ENCODE results near the gene CHRM4.

CHRM4 gene

DNA sequence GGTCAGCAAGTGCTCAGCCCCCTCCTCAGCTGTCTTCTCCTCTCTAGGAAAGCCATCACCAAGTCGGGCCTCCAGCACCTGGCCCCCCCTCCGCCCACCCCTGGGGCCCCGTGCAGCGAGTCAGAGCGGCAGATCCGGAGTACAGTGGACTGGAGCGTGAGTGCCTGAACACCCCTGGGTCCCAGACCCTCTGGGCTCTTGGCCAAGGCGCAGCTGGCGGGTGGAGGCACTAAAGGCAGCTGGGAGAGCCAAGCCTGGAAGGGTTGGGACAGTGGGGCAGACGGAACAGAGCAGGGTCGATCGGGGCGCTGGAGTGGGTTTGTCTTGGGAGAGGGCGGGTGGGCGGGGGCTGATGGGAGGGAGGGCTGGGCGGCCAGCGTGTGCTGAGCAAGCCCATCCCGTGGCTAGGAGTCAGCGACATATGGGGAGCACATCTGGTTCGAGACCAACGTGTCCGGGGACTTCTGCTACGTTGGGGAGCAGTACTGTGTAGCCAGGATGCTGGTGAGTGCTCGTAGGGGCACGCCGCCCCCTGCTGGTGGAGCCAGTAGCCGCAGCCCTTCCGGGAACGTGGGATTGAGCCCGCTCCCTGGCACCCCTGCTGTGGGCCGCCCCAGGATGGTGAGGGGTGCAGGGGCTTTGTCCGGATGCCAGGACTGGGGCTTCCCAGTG, 24.2 kb downstream of the CHRM4 start:
- DNase-seq = peak; percentile 62

DNA sequence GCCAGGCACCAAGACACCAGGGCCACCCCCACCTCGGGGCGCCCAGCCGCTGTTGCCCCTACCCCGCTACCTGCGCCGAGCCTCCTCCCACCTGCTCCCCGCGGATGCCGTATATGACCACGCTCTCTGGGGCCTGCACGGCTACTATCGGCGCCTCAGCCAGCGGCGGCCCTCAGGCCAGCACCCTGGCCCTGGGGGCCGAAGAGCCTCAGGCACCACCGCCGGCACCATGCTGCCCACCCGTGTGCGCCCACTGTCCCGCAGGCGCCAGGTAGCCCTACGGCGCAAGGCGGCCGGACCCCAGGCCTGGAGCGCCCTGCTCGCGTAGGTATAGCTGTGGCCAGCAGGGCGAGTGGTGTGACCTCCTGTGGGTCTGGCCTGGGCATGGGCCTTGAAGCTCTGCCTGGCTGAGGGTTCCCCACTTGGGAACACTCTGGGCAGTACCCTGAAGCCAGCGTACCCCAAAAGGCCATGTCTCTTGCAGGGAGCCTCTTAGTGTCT, 24.9 kb downstream of the CHRM4 start:
- DNase-seq = no peak

GRCh38 chr11:46366260-46366659, 25.3 kb downstream of the CHRM4 start:
- no peak for DNase-seq

DNA sequence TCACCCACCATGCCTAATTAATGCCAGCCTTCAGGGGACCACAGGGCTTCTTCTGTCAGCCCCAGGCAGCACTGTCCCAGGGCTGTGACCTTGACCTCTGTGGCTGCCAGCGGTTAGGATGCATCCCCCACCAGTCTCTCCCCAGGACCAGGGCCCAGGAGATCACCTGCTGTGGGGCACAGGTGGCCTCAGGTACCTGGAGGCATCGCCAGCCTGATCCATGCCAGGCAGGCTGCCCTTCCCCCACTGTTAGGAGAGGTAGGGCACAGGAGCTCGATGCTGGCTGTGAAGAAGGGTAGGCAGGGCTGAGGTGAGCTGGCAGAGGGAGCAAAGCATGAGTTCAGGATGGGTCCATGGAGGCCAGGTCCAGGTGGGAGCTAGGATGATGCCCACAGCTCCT, 26.8 kb downstream of the CHRM4 start:
- DNase-seq = no peak

DNA sequence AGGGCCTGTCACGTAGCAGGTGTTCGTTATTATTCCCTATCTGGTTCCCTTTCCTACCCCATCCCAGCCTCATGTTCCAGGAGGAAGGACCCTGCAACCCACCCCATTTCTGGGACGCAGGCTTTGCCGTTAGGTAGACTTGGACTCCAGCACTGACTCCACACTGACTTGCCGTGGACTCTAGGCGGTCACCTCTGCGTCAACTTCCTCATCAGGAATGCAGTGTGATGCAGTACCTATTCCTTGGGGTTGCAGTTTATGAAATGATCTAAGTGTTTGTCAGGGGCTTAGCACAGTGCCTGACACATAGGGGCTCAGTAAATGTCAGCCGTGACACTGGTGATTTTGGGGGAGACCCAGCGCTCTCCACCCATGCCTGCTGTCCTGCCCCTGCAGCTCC, 27.5 kb downstream of the CHRM4 start:
- DNase-seq = no peak

GRCh38 chr11:46363455-46364005, 28.0 kb downstream of the CHRM4 start:
- DNase-seq = no peak

DNA sequence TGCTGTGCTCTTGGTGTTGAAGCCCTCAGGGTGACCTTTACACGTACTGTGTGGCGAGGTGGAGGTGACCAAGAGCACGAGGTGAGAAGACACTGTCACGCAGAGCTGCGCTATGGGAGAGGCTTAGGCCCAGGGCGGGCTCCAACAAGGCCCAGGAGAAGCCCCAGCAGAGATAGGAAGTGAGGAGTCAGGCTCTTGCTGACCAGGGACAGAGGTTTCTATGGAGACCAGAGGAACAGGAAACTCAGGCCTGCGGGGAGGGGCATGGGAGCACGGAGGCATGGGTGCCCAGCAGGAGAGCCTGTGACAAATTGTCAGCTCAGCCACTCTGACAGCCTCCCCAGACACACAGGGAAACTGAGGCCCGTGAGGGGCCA, 28.6 kb downstream of the CHRM4 start:
- no peak for DNase-seq

GRCh38 chr11:46362156-46363030, 29.2 kb downstream of the CHRM4 start:
- no peak for DNase-seq

GRCh38 chr11:46361283-46362155, 30.1 kb downstream of the CHRM4 start:
- DNase-seq = peak; percentile 72

GRCh38 chr11:46360878-46361277, 30.7 kb downstream of the CHRM4 start:
- DNase-seq = peak; percentile 30

- DNase-seq = no peak
These were observed 31.6 kb downstream of the CHRM4 start for GRCh38 chr11:46359953-46360352.

GRCh38 chr11:46357483-46357936, 34.1 kb downstream of the CHRM4 start:
- no peak for DNase-seq

DNA sequence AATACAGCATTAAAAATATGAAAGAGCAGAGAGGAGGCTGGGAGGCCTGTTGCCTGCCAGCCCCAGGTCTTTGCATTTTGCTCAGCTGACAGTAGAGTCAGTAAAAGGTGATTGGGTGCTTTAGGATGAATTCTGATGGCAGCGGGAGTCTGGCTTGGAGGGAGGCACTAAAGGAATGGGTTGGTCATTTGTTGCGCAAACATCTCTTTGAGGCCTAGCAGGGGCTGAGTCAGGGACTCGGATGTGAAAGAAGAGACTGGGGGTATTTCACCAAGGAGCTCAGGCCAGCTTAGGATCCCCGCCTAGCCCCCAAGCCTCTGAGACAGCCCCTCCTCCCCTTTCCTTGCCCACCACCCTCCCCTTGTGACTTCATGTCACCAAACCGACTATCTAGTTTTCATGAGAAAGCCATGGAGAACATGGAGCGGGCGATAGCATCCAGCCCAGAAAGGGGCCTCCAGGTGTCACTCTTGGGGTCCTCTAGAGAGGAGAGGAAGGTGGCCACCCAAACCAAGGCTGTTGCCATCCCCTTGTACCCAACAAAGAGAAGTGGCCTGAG, 34.6 kb downstream of the CHRM4 start:
- DNase-seq = no peak

GRCh38 chr11:46353698-46354097, 37.9 kb downstream of the CHRM4 start:
- no peak for DNase-seq

DNA sequence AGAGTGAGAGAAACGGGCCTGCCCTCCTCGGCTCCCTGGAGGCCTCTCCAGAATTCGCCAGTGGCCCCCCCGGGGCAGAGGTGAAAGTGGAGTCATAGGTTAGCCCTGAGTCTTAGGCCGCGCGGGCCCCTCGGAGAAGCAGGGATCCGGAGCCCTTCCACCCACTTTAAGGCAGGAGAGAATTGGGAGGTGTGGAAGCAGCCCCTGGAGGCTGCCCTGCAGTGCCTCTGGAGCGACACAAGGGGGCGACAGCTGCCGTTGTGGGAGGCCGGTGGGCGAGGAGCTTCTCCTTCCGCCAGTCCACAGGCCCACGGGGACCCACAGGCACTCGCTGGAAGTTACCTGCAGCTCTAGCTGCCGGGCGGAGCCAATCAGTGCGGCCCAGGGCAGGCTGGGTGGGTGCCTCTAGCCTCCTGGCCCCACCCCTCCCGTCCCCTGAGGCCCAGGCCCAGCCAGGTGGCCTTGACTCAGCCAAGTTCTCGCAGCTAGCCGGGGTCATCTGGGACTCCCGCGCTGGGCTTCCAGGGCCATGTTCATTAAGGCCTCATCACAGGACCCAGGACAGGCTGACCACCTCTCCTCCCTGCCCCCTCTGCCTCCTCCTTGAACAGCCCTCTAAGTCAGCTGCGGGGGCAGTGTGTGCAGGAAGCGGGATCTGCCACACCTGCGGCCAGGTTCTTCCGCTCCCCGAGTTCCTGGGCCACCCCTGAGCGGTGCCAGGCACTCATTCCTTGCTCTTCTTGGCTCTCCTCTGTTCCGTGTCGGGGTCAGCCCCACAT, 39.3 kb downstream of the CHRM4 start:
- peak; percentile 53 for DNase-seq

DNA sequence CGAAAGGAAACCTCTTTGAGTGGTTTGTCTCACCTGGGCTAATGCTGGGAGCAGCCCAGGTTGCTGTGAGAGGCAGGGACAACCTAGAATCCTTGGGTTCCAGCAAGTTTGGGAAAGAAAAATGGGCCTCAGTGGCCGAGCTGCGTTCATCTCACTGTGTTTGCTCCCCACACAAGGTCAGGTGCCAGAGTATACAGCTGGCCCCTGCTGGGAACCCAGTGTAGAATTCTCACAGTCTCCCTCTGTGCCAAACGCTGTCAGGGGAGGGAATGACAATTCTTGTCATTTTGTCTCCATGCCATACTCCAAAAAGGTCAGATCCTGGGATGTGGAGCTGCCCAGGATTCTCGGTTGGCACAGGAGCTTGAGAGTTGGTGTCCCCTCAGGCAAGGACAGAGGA, 40.0 kb downstream of the CHRM4 start:
- DNase-seq = no peak

GRCh38 chr11:46351148-46351547, 40.4 kb downstream of the CHRM4 start:
- DNase-seq = no peak

GRCh38 chr11:46350695-46351094, 40.9 kb downstream of the CHRM4 start:
- no peak for DNase-seq

DNA sequence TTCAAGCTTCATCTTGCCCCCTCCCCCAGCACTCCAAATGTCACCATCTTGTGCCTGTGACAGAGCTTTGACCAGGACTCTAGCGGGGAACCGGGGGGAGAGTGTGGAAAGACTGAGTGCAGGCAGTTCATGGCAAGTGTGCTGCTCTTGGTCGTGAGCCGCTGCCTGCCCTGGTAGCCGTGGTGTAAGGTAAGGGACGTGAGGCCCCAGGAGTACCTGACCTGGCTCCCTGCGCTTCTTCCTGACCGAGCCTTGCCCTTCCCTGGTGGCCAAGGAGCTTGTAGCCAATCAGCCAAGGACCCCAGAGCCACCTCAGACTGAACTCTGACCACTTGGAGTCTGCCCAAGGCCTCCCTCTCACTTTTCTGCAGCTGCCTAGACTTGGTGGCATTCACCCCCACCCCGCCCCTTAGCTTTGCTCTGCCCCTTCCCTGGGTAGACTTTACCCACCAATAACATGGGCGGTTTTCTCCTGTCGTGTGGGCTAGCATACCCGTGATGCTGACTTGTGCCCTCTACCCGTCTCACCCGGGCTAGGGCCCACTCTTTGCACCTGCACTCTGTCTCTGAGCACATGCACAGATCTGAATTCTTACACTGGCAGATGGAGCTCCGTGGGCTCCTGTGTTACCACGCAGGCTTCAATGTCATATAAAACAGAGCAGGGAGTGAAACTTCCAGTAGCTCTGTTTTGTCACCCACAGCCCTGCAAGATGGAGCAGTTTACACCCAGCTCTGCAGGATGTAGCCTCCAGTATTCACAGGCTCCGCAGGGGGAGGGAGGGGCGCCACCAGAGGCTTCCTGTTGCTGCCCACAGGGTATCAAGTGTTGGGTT, 42.8 kb downstream of the CHRM4 start:
- no peak for DNase-seq

DNA sequence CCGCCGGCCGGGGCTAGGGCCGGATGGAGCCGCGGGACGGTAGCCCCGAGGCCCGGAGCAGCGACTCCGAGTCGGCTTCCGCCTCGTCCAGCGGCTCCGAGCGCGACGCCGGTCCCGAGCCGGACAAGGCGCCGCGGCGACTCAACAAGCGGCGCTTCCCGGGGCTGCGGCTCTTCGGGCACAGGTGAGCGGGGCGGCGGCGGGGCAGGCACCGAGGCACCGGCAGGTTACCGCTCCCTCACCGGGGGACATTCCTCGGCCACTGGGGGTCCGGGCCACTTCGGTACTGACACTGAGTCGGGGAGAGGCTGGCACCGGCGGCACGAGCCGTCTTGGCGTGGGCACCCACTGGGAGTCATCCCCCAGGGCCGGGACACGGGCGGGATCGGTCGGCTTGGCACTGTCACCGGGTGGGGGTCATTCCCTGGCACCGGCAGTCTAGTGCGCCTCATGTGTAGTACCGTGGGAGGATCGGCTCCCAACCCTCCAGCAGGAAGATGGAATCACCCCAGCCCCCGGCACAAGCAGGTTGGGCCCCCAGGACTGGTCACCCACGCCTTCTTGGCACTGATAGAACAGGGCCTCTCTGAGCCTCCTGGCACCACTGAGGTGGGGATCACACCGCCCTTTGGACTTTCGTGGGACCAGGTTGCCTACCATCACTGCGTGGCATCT, 43.8 kb downstream of the CHRM4 start:
- no peak for DNase-seq
